Body of pancreas (tissue), 4 donors: ENCODE data around the gene GLIS1. TPM values are rescaled to one million over a fixed set of nuclear protein-coding genes. Genes with fewer than 3 reads are reported as not detected.

Source experiments
- ATAC-seq: fragments of 150-250 bp; one replicate; pipeline ENCODE4 v1.9.1; 2016
- DNase-seq, 4 donors: peaks; one replicate each; pipeline ENCODE4 v3.0.0-alpha.2; 2019
- H3K27ac ChIP-seq, 4 donors: fragments of 200-600 bp; sonication (generic); 1 replicate in 3 of 4; 2 replicates in 1 of 4; pipeline versions ENCODE4 v1.5.1 to v1.6.1; 2016 to 2019; ENCODE audit warnings: mild to moderate bottlenecking in 1 of 4, mixed read lengths in 1 of 4, moderate library complexity in 1 of 4
- H3K27me3 ChIP-seq, 2 donors: fragments of 200-600 bp; sonication (generic); one replicate each; pipeline ENCODE4 v1.6.0; 2016; ENCODE audit warnings: mild to moderate bottlenecking in 1 of 2
- H3K36me3 ChIP-seq, 2 donors: fragments of 200-600 bp; sonication (generic); replicated peaks in 1 of 2; 2 replicates each; pipeline ENCODE4 v1.5.1; 2016; ENCODE audit warnings: low read depth in 2 of 2; ENCODE audit not compliant: insufficient read depth in 1 of 2
- H3K4me1 ChIP-seq: fragments of 200-600 bp; sonication (generic); one replicate; pipeline ENCODE4 v1.6.0; 2016
- H3K4me3 ChIP-seq, 2 donors: fragments of 200-600 bp; sonication (generic); 1 replicate in 1 of 2; 2 replicates in 1 of 2; pipeline ENCODE4 v1.5.1; 2016 to 2019
- H3K9me3 ChIP-seq, 3 donors: fragments of 200-600 bp; sonication (generic); 1 replicate in 2 of 3; 2 replicates in 1 of 3; pipeline ENCODE4 v1.5.1; 2016
- CTCF ChIP-seq, 7 experiments: fragments of 450-650 bp in 4 of 7; fragments of 200-600 bp in 3 of 7; sonication (generic) in 3 of 7; IDR thresholded peaks; one replicate each; pipeline ENCODE4 v1.5.1; 2016 to 2019; ENCODE audit warnings: antibody characterized with exemption in 7 of 7
- POLR2A ChIP-seq, 3 donors: fragments of 450-650 bp; IDR thresholded peaks; one replicate each; pipeline ENCODE4 v1.6.1; 2016; ENCODE audit warnings: antibody characterized with exemption in 3 of 3, mild to moderate bottlenecking in 2 of 3
- WGBS, 2 donors: methylation state at CpG; one replicate each; pipeline ENCODE4 v1.1.5; 2017; 5-methylcytosine and 5-hydroxymethylcytosine counted together
- intact Hi-C: fragments of 100-400 bp; cut with DNase I; formaldehyde crosslinking; loops from one replicate; pipeline ENCODE4 v1.15.1; 2023
- total RNA-seq, 2 donors: library from RNA; depleted of rRNA; stranded (reverse); fragments of >200 nt; gene quantifications; one replicate each; pipeline ENCODE4 v1.1.0, GENCODE V29; 2016

Gene GLIS1
- total RNA-seq, 2 donors from 2014 or later: 0.33 TPM; not detected in 1

GRCh38 chr1:53504901-53505300 is 234.1 kb downstream of the GLIS1 start:
- no peaks in the 10 kb centered on the region for H3K4me1 ChIP-seq
- TF ChIP-seq CTCF (IDR thresholded peaks at IDR 0.05) (no peak), POLR2A (IDR thresholded peaks at IDR 0.05) (no peak)
- H3K36me3 ChIP-seq: no peaks in the 10 kb centered on the region
- intact Hi-C loops: no loop called here
- no peak for ATAC-seq
- no peak overlapping the region for H3K4me3 ChIP-seq
- 86% methylated on average over 9 of the region's 9 CpGs; no CpG with 5 or more reads in 1 of the 2 donors for WGBS, 2 donors
- H3K27me3 ChIP-seq: no peaks in the 10 kb centered on the region
- no peak overlapping the region for H3K27ac ChIP-seq
- H3K9me3 ChIP-seq: no peaks in the 10 kb centered on the region
- DNase-seq: no peak

- H3K27ac ChIP-seq: no peak overlapping the region
- WGBS, 2 donors: 67 to 71% methylated on average over 11 to 22 of the region's 27 CpGs
- no peaks in the 10 kb centered on the region for H3K9me3 ChIP-seq
- H3K4me3 ChIP-seq: no peak overlapping the region
- ATAC-seq: no peak
- no peaks in the 10 kb centered on the region for H3K27me3 ChIP-seq
- TF ChIP-seq CTCF (IDR thresholded peaks at IDR 0.05) (no peak), POLR2A (IDR thresholded peaks at IDR 0.05) (no peak)
- H3K36me3 ChIP-seq: no peaks in the 10 kb centered on the region
- H3K4me1 ChIP-seq: no peaks in the 10 kb centered on the region
- no peak for DNase-seq
- intact Hi-C loops: no loop called here
Measured at GRCh38 chr1:53503433-53504217, 235.3 kb downstream of the GLIS1 start.

- ATAC-seq (no peak), DNase-seq (no peak)
- H3K4me3 ChIP-seq: no peak overlapping the region
- H3K36me3 ChIP-seq: no peaks in the 10 kb centered on the region
- H3K4me1 ChIP-seq: no peaks in the 10 kb centered on the region
- H3K9me3 ChIP-seq: no peaks in the 10 kb centered on the region
- intact Hi-C loops: no loop called here
- 66 to 68% methylated on average over 3 to 6 of the region's 7 CpGs for WGBS, 2 donors
- no peak for TF ChIP-seq POLR2A (IDR thresholded peaks at IDR 0.05)
- TF ChIP-seq CTCF (IDR thresholded peaks at IDR 0.05): no peak
- H3K27ac ChIP-seq: no peak overlapping the region
- H3K27me3 ChIP-seq: no peaks in the 10 kb centered on the region
Measured at GRCh38 chr1:53502641-53503432, 236.1 kb downstream of the GLIS1 start.

GRCh38 chr1:53501065-53502005 is 237.6 kb downstream of the GLIS1 start:
- 36 to 42% methylated on average over 13 to 21 of the region's 21 CpGs for WGBS, 2 donors
- DNase-seq (no peak), ATAC-seq (no peak)
- TF ChIP-seq POLR2A (IDR thresholded peaks at IDR 0.05): no peak
- TF ChIP-seq CTCF (IDR thresholded peaks at IDR 0.05): no peak
- Histone ChIP-seq H3K36me3 (no peaks in the 10 kb centered on the region), H3K27ac (no peak overlapping the region), H3K9me3 (no peaks in the 10 kb centered on the region), H3K27me3 (no peaks in the 10 kb centered on the region), H3K4me1 (no peaks in the 10 kb centered on the region), H3K4me3 (no peak overlapping the region)
- intact Hi-C loops: no loop called here
